Smooth muscle cell (in vitro differentiated cells): ENCODE measurements around the gene MFRP. TPM values are rescaled to one million over a fixed set of nuclear protein-coding genes. Genes with fewer than 3 reads are reported as not detected.

ENCODE experiments used
- DNase-seq: peaks from one replicate; lab custom pipeline; 2025; ENCODE audit not compliant: unreplicated experiment; lab: John Stamatoyannopoulos, UW
- H2AFZ ChIP-seq: fragments of 200-600 bp; sonication (generic); 2 replicates; pipeline ENCODE4 v1.6.0; 2016; ENCODE audit warnings: antibody characterized with exemption, low read depth, mild to moderate bottlenecking
- H3F3A ChIP-seq: fragments of 200-600 bp; sonication (generic); 2 replicates; pipeline ENCODE4 v1.6.0; 2017; ENCODE audit warnings: antibody characterized with exemption, low read depth
- H3K27ac ChIP-seq: fragments of 200-600 bp; sonication (generic); 2 replicates; pipeline ENCODE4 v1.5.1; 2016; ENCODE audit warnings: low read depth, mild to moderate bottlenecking
- H3K27me3 ChIP-seq: fragments of 200-600 bp; sonication (generic); 2 replicates; pipeline ENCODE4 v1.6.1; 2016; ENCODE audit warnings: low read depth, mild to moderate bottlenecking
- H3K36me3 ChIP-seq: fragments of 200-600 bp; sonication (generic); 2 replicates; pipeline ENCODE4 v1.5.1; 2016; ENCODE audit warnings: low read depth
- H3K4me1 ChIP-seq: fragments of 200-600 bp; sonication (generic); 2 replicates; pipeline ENCODE4 v1.5.1; 2016; ENCODE audit warnings: low read depth
- H3K4me2 ChIP-seq: fragments of 200-600 bp; sonication (generic); 2 replicates; pipeline ENCODE4 v1.6.0; 2016; ENCODE audit warnings: mild to moderate bottlenecking
- H3K4me3 ChIP-seq: fragments of 200-600 bp; sonication (generic); 2 replicates; pipeline ENCODE4 v1.5.1; 2016; ENCODE audit warnings: mild to moderate bottlenecking
- H3K79me2 ChIP-seq: fragments of 200-600 bp; sonication (generic); 2 replicates; pipeline ENCODE4 v1.6.0; 2016; ENCODE audit warnings: low read depth, mild to moderate bottlenecking
- H3K9ac ChIP-seq: fragments of 200-600 bp; sonication (generic); 2 replicates; pipeline ENCODE4 v1.6.0; 2016; ENCODE audit warnings: low read depth
- H3K9me3 ChIP-seq: fragments of 200-600 bp; sonication (generic); replicated peaks from 2 replicates; pipeline ENCODE4 v1.5.1; 2016; ENCODE audit warnings: low read depth
- H4K20me1 ChIP-seq: fragments of 200-600 bp; sonication (generic); 2 replicates; pipeline ENCODE4 v1.6.0; 2016; ENCODE audit warnings: low read depth
- WGBS: methylation state at CpG from one replicate; pipeline ENCODE4 v1.1.7; 2016; ENCODE audit warnings: low lambda C conversion rate; 5-methylcytosine and 5-hydroxymethylcytosine counted together
- polyA plus RNA-seq: library from polyadenylated mRNA; unstranded; fragments of >200 nt; fragmentation: Nextera tagmentation; extraction: Ambion mirVana; gene quantifications from 2 replicates; pipeline ENCODE4 v1.2.1, GENCODE V29; 2016
- total RNA-seq: library from RNA; depleted of rRNA; stranded (reverse); fragments of >200 nt; gene quantifications from 2 replicates; pipeline ENCODE4 v1.2.3, GENCODE V29; 2014
- TF ChIP-seq, protein P1 (sequence below): fragments of 200-600 bp; sonication (generic); IDR thresholded peaks from 2 replicates; pipeline ENCODE4 v1.5.1; 2017; ENCODE audit warnings: borderline replicate concordance, mild to moderate bottlenecking, antibody characterized with exemption; ENCODE audit not compliant: insufficient read depth, poor library complexity, severe bottlenecking

Gene MFRP
- total and polyA plus RNA-seq, 2 experiments from 2014 or later, result not detected

DNA sequence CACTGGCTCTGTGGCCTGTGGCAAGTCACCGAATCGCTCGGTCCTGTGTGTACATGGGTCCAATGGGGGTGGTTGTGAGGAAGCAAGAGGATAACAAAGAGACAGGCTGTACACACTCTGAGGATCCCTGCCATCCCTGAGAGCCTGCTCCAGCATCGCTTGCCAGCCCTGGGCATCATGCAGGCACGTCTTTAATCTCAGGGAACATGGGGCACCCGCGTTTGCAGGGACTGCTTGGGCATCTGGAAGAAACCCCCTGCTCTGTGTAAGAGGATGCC is 4.5 kb downstream of the MFRP start:
- no peak for DNase-seq
- no peaks in the 10 kb centered on the region for H4K20me1 ChIP-seq
- H3K36me3 ChIP-seq, result no peaks in the 10 kb centered on the region
- H3K27ac ChIP-seq, result no peak overlapping the region
- H3K4me3 ChIP-seq, result no peak overlapping the region
- H3K27me3 ChIP-seq, result peaks cover 32% of the 10 kb centered on the region
- no peaks in the 10 kb centered on the region for H3K79me2 ChIP-seq
- no peak overlapping the region for H3K4me2 ChIP-seq
- no peak overlapping the region for H2AFZ ChIP-seq
- TF ChIP-seq, protein P1, sequence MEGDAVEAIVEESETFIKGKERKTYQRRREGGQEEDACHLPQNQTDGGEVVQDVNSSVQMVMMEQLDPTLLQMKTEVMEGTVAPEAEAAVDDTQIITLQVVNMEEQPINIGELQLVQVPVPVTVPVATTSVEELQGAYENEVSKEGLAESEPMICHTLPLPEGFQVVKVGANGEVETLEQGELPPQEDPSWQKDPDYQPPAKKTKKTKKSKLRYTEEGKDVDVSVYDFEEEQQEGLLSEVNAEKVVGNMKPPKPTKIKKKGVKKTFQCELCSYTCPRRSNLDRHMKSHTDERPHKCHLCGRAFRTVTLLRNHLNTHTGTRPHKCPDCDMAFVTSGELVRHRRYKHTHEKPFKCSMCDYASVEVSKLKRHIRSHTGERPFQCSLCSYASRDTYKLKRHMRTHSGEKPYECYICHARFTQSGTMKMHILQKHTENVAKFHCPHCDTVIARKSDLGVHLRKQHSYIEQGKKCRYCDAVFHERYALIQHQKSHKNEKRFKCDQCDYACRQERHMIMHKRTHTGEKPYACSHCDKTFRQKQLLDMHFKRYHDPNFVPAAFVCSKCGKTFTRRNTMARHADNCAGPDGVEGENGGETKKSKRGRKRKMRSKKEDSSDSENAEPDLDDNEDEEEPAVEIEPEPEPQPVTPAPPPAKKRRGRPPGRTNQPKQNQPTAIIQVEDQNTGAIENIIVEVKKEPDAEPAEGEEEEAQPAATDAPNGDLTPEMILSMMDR, result no peak
- peaks cover 9% of the 10 kb centered on the region for H3F3A ChIP-seq
- H3K4me1 ChIP-seq, result peaks cover 32% of the 10 kb centered on the region
- H3K9me3 ChIP-seq, result no peaks in the 10 kb centered on the region
- 90% methylated on average over 7 of the region's 7 CpGs for WGBS
- H3K9ac ChIP-seq, result no peak overlapping the region

- Histone ChIP-seq H3K4me3 (no peak overlapping the region), H3K79me2 (no peaks in the 10 kb centered on the region), H4K20me1 (no peaks in the 10 kb centered on the region), H3K27me3 (peaks cover 32% of the 10 kb centered on the region), H3K36me3 (no peaks in the 10 kb centered on the region), H3K4me1 (peaks cover 33% of the 10 kb centered on the region), H3K9me3 (no peaks in the 10 kb centered on the region), H2AFZ (no peak overlapping the region), H3K27ac (no peak overlapping the region), H3K9ac (no peak overlapping the region), H3K4me2 (no peak overlapping the region), H3F3A (peaks cover 13% of the 10 kb centered on the region)
- WGBS, result 73% methylated on average over 10 of the region's 16 CpGs
- TF ChIP-seq, protein P1, result no peak
- no peak for DNase-seq
Measured at GRCh38 chr11:119341222-119342022, 5.1 kb downstream of the MFRP start.

DNA sequence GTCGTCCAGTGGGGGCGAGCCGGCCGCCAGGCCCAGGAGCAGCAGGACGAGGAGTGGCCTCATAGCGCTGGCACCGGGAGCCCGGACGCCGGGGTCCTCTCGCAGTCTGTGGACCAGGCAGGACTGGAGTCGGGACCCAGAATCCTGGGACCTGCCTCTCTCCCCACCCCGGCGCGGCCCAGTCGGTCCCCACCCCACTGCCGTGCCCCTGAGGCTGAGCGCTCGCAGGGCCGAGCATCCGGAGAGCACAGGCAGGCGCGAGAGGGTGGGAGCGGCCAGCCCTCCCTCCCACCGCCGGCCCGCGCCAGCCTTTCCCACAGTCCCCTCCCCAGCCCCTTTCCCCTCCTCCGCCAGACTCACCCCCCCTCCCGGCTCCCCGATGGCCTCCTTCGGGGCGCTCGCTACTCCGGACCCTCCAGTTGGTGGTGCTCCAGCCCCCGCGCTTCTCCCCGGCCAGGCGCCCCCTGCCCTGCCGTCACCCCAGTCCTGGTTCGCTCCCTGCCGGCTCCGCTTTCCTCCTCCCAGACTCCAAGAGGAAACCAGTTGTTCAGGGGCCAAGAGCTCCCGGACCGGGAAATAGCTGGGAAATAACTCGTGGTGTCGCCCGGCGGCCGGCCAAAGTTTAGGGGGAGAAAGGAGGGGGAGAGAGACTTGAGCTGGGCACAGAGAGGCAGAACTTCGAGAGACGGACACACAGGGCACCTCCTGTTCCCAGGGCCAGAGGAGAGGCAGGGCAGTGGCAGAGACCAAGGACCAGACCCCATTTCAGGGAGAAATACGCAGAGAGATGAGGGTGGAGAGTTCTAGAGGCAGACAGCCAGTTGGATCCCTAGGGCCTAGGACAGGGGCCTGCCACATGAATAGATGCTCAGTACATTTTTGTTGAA is 5.9 kb downstream of the MFRP start, which contains the start of gene C1QTNF5:
Gene C1QTNF5 (minus strand): TSS at position 549 of the 887 bp plus-strand sequence. CDS start 486 bp downstream, at position 63.
- no peak for DNase-seq
- H3K4me1 ChIP-seq, result peaks cover 35% of the 10 kb centered on the region
- no peak within 1 kb of the TSS for H3K27ac ChIP-seq
- H3K27me3 ChIP-seq, result peaks cover 32% of the 10 kb centered on the region
- H3F3A ChIP-seq, result peaks cover 13% of the 10 kb centered on the region
- H2AFZ ChIP-seq, result peak within 1 kb of the TSS; percentile 87
- TF ChIP-seq, protein P1, result no peak
- H3K36me3 ChIP-seq, result no peaks in the 10 kb centered on the region
- no peaks in the 10 kb centered on the region for H4K20me1 ChIP-seq
- 7% methylated on average over 30 of the region's 53 CpGs for WGBS
- H3K4me3 ChIP-seq, result peak within 1 kb of the TSS; percentile 66
- H3K4me2 ChIP-seq, result peak within 1 kb of the TSS; percentile 98
- H3K79me2 ChIP-seq, result peaks cover 4% of the 10 kb centered on the region
- H3K9ac ChIP-seq, result peak within 1 kb of the TSS; percentile 39
- no peaks in the 10 kb centered on the region for H3K9me3 ChIP-seq
